Progenitor cell of endocrine pancreas (in vitro differentiated cells): ENCODE measurements around the gene CASKIN1. TPM values are rescaled to one million over a fixed set of nuclear protein-coding genes. Genes with fewer than 3 reads are reported as not detected.

Experiments used
- DNase-seq: peaks from one replicate; pipeline ENCODE4 v3.0.0; 2021; ENCODE audit warnings: low spot score; ENCODE audit not compliant: unreplicated experiment
- H3K27ac Mint-ChIP-seq: 2 replicates; pipeline ENCODE4 v1.8.0; 2021; ENCODE audit warnings: mild to moderate bottlenecking, moderate library complexity, mixed read lengths
- H3K27me3 Mint-ChIP-seq: 2 replicates; pipeline ENCODE4 v1.8.0; 2021; ENCODE audit warnings: mixed read lengths
- H3K36me3 Mint-ChIP-seq: 2 replicates; pipeline ENCODE4 v1.8.0; 2022; ENCODE audit warnings: mixed read lengths; ENCODE audit not compliant: insufficient read depth
- H3K4me1 Mint-ChIP-seq: 2 replicates; pipeline ENCODE4 v1.8.0; 2021; ENCODE audit warnings: low read depth, mixed read lengths
- H3K4me3 Mint-ChIP-seq: 2 replicates; pipeline ENCODE4 v1.8.0; 2021; ENCODE audit warnings: low read depth, mild to moderate bottlenecking, moderate library complexity, mixed read lengths
- H3K9me3 Mint-ChIP-seq: 2 replicates; pipeline ENCODE4 v1.8.0; 2021; ENCODE audit warnings: low read depth, mixed read lengths
- total RNA-seq: library from RNA; stranded (reverse); gene quantifications from 2 replicates; pipeline ENCODE4 v1.2.1, GENCODE V29; 2021
- TF ChIP-seq, protein P1 (sequence below): fragments of 200-600 bp; sonication (generic); IDR thresholded peaks from one replicate; pipeline ENCODE4 v1.5.0; 2021; ENCODE audit warnings: antibody characterized with exemption, mild to moderate bottlenecking; ENCODE audit not compliant: unreplicated experiment

The CASKIN1 gene
- total RNA-seq, 1 donor from 2014 or later = 13.1 TPM

DNA sequence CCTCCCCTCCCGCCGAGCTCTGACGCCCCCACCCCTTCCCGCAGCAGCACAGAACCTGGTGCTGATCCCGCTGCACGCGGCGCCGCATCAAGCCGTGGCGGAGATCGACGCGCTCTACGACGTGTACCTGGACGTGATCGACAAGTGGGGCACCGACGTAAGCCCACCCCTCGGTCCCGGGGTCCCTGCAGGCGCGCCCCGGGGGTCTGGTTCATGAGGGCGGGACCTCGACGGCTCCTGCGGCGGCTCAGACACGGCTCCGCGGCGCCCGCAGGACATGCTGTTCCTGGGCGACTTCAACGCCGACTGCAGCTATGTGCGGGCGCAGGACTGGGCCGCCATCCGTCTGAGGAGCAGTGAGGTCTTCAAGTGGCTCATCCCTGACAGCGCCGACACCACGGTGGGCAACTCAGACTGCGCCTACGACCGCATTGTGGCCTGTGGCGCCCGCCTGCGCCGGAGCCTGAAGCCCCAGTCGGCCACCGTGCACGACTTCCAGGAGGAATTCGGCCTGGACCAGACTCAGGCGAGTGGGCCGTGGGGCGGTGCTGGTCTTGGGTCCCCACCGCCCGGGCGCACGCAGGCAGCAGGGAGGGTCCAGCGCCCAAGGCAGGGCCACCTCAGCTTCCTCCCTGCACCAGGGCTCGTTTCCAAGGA, 41.2 kb upstream of the CASKIN1 start:
- Mint-ChIP-seq H3K27me3 (peaks cover 5% of the 10 kb centered on the region), H3K4me1 (no peaks in the 10 kb centered on the region), H3K27ac (no peak overlapping the region), H3K9me3 (no peaks in the 10 kb centered on the region), H3K4me3 (no peak overlapping the region), H3K36me3 (peaks cover 15% of the 10 kb centered on the region)
- TF ChIP-seq, protein P1, sequence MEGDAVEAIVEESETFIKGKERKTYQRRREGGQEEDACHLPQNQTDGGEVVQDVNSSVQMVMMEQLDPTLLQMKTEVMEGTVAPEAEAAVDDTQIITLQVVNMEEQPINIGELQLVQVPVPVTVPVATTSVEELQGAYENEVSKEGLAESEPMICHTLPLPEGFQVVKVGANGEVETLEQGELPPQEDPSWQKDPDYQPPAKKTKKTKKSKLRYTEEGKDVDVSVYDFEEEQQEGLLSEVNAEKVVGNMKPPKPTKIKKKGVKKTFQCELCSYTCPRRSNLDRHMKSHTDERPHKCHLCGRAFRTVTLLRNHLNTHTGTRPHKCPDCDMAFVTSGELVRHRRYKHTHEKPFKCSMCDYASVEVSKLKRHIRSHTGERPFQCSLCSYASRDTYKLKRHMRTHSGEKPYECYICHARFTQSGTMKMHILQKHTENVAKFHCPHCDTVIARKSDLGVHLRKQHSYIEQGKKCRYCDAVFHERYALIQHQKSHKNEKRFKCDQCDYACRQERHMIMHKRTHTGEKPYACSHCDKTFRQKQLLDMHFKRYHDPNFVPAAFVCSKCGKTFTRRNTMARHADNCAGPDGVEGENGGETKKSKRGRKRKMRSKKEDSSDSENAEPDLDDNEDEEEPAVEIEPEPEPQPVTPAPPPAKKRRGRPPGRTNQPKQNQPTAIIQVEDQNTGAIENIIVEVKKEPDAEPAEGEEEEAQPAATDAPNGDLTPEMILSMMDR = no peak
- DNase-seq = no peak

DNA sequence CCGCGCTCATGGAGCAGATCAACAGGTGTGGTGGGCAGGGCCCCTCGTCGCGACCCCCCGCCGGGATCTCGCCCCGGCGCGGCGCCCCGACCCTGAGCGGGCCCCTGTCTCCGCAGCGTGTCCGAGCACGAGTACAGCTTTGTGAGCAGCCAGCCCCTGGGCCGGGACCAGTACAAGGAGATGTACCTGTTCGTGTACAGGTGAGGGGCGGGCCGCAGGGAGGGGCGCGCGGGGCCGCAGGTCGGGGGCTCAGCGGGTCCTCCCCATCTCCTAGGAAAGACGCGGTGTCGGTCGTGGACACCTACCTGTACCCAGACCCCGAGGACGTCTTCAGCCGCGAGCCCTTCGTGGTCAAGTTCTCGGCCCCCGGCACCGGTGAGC, 40.7 kb upstream of the CASKIN1 start:
- H3K27me3 Mint-ChIP-seq = peaks cover 5% of the 10 kb centered on the region
- TF ChIP-seq, protein P1 = no peak
- no peak overlapping the region for H3K27ac Mint-ChIP-seq
- peaks cover 12% of the 10 kb centered on the region for H3K36me3 Mint-ChIP-seq
- H3K4me3 Mint-ChIP-seq = no peak overlapping the region
- H3K9me3 Mint-ChIP-seq = no peaks in the 10 kb centered on the region
- DNase-seq = no peak
- no peaks in the 10 kb centered on the region for H3K4me1 Mint-ChIP-seq

DNA sequence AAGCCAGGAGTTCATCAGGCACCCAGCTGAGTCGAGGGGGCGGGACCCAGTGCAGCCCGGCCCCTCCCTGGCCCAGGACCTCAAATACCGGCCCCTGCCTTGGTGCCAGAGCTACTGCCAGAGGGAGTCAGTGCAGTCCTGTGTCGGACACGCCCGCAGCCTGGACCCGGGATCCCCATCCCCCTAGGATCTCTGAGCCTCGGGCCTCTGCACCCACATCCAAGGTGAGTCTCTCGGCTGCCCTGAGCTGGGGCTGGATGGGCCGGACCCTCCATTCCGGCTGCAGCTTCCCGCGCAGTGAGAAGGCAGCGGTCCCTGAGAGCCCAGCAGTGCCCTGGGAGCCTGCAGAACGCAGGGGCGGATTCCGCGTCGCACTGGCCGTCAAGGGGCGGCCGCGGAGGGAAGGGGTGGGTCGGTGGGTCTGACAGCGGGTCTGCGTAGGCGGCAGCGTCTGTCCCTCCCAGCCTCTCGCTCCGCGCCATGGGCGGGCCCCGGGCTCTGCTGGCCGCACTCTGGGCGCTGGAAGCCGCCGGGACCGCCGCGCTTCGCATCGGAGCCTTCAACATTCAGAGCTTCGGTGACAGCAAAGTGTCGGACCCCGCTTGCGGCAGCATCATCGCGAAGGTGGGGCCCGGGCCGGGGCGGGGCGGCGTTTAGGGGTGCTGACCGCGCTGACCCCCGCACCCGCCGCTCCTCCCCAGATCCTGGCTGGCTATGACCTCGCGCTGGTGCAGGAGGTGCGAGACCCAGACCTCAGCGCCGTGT, 40.1 kb upstream of the CASKIN1 start, which contains the start of gene DNASE1L2:
TSS of gene DNASE1L2 (plus strand) at position 108 of the 765 bp plus-strand sequence. CDS start at position 481, 373 bp downstream.
- H3K27ac Mint-ChIP-seq = no peak within 1 kb of the TSS
- no peaks in the 10 kb centered on the region for H3K4me1 Mint-ChIP-seq
- no peak within 1 kb of the TSS for H3K4me3 Mint-ChIP-seq
- DNase-seq = no peak
- peaks cover 12% of the 10 kb centered on the region for H3K36me3 Mint-ChIP-seq
- TF ChIP-seq, protein P1 = no peak
- H3K9me3 Mint-ChIP-seq = no peaks in the 10 kb centered on the region
- peaks cover 5% of the 10 kb centered on the region for H3K27me3 Mint-ChIP-seq

DNA sequence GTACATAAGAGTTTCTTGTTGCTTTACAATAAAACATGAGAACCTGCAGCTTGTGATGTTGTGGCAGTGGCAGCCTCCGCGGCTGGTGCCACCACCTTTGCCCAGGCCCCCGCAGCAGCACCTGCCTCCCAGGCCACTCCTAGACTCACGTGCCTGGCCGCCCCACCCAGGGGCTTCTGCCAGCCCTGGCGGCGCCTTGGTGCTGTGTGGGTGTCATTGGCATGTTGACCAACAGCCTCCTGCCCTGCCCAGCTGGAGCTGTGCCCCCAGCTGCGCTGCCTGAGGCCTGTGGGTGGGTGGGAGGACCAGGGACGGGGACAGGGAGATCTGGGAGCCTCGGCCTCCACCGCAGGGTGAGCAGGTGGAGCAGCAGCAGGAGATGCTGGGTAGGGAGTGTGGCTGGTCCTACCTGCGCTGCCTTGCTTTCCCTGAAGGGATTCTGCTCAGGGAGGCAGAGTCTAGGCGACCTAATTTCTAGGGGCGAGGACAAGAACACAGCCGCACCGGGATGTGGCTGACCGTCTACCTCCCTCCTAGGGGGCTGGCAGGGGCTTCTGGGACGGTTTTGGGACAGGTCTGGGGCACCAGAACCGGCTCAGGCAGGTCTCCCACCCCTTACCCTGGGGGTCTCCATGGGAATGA, 39.4 kb upstream of the CASKIN1 start:
- H3K4me1 Mint-ChIP-seq = no peaks in the 10 kb centered on the region
- H3K27ac Mint-ChIP-seq = no peak overlapping the region
- no peaks in the 10 kb centered on the region for H3K9me3 Mint-ChIP-seq
- H3K36me3 Mint-ChIP-seq = peaks cover 12% of the 10 kb centered on the region
- H3K4me3 Mint-ChIP-seq = no peak overlapping the region
- no peak for DNase-seq
- H3K27me3 Mint-ChIP-seq = peaks cover 5% of the 10 kb centered on the region
- TF ChIP-seq, protein P1 = no peak

DNA sequence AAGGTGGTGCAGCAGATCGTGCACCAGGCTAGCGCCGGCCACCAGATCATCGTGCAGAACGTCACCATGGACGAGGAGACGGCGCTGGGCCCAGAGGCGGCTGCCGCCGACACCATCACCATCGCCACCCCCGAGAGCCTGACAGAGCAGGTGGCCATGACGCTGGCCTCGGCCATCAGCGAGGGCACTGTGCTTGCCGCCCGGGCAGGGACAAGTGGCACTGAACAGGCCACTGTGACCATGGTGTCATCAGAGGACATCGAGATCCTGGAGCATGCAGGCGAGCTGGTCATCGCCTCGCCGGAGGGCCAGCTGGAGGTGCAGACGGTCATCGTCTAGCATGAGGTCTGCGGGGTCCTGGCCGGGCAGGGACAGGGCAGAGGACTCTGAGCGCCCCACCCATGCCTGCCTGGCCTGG, 38.8 kb upstream of the CASKIN1 start:
- H3K4me1 Mint-ChIP-seq = no peaks in the 10 kb centered on the region
- H3K9me3 Mint-ChIP-seq = no peaks in the 10 kb centered on the region
- H3K4me3 Mint-ChIP-seq = no peak overlapping the region
- no peak for DNase-seq
- TF ChIP-seq, protein P1 = no peak
- H3K27ac Mint-ChIP-seq = no peak overlapping the region
- peaks cover 5% of the 10 kb centered on the region for H3K27me3 Mint-ChIP-seq
- peaks cover 12% of the 10 kb centered on the region for H3K36me3 Mint-ChIP-seq
